RWPE2 (cell line): ENCODE data around the gene KIAA0319L.

Experiments
- ATAC-seq: fragments of 200-7000 bp; cut with Tn5 transposase; 3 replicates; pipeline ENCODE4 v1.9.1; 2021; ENCODE audit warnings: low read depth
- DNase-seq: peaks from one replicate; pipeline ENCODE4 v3.0.0-alpha.2; 2020; ENCODE audit warnings: low spot score
- H3K27ac ChIP-seq: fragments of 450-650 bp; 2 replicates; pipeline ENCODE4 v1.5.1; 2017; ENCODE audit warnings: mild to moderate bottlenecking; ENCODE audit not compliant: poor library complexity, severe bottlenecking
- H3K27me3 ChIP-seq: fragments of 250-450 bp; sonication (Bioruptor Pico); 2 replicates; pipeline ENCODE4 v1.5.1; 2021; ENCODE audit warnings: mild to moderate bottlenecking, moderate library complexity; ENCODE audit not compliant: insufficient read depth, poor library complexity, severe bottlenecking
- H3K36me3 ChIP-seq: fragments of 250-450 bp; sonication (Bioruptor Pico); 2 replicates; pipeline ENCODE4 v1.5.1; 2020; ENCODE audit warnings: low read depth, mild to moderate bottlenecking, moderate library complexity
- H3K4me1 ChIP-seq: fragments of 250-450 bp; sonication (Bioruptor Pico); 2 replicates; pipeline ENCODE4 v1.5.1; 2021; ENCODE audit warnings: mild to moderate bottlenecking, moderate library complexity; ENCODE audit not compliant: insufficient read depth, poor library complexity, severe bottlenecking
- H3K4me3 ChIP-seq: fragments of 250-450 bp; sonication (Bioruptor Pico); 2 replicates; pipeline ENCODE4 v1.5.1; 2021; ENCODE audit warnings: mild to moderate bottlenecking, moderate library complexity; ENCODE audit not compliant: severe bottlenecking
- H3K9me3 ChIP-seq: fragments of 250-450 bp; sonication (Bioruptor Pico); 2 replicates; pipeline ENCODE4 v1.5.1; 2021; ENCODE audit warnings: mild to moderate bottlenecking, moderate library complexity; ENCODE audit not compliant: severe bottlenecking
- CTCF ChIP-seq: fragments of 450-650 bp; IDR thresholded peaks from one replicate; pipeline ENCODE4 v1.5.1; 2017; ENCODE audit warnings: mild to moderate bottlenecking, moderate library complexity; ENCODE audit not compliant: poor library complexity, severe bottlenecking

Gene KIAA0319L

GRCh38 chr1:35553851-35554250, 3.4 kb downstream of the KIAA0319L start:
- Histone ChIP-seq H3K4me3 (no peak overlapping the region), H3K9me3 (no peaks in the 10 kb centered on the region), H3K27me3 (no peaks in the 10 kb centered on the region), H3K27ac (no peak overlapping the region), H3K4me1 (peaks cover 14% of the 10 kb centered on the region), H3K36me3 (peaks cover 47% of the 10 kb centered on the region)
- ATAC-seq (no peak), DNase-seq (no peak)
- no peak for TF ChIP-seq CTCF

GRCh38 chr1:35546614-35547013, 10.6 kb downstream of the KIAA0319L start:
- TF ChIP-seq CTCF, result no peak
- H3K4me3 ChIP-seq, result no peak overlapping the region
- no peak overlapping the region for H3K27ac ChIP-seq
- H3K27me3 ChIP-seq, result no peaks in the 10 kb centered on the region
- peaks cover 2% of the 10 kb centered on the region for H3K9me3 ChIP-seq
- peaks cover 51% of the 10 kb centered on the region for H3K36me3 ChIP-seq
- DNase-seq (no peak), ATAC-seq (no peak)
- no peaks in the 10 kb centered on the region for H3K4me1 ChIP-seq

- peak; percentile 23 for TF ChIP-seq CTCF
- Histone ChIP-seq H3K36me3 (peaks cover 35% of the 10 kb centered on the region), H3K9me3 (peaks cover 2% of the 10 kb centered on the region), H3K4me3 (no peak overlapping the region), H3K4me1 (no peaks in the 10 kb centered on the region), H3K27me3 (no peaks in the 10 kb centered on the region), H3K27ac (no peak overlapping the region)
- DNase-seq (no peak), ATAC-seq (no peak; the same call in 2 of the 3 replicates)
Measured at GRCh38 chr1:35544976-35545375, 12.2 kb downstream of the KIAA0319L start.

- ATAC-seq (0 out of 3 replicates have a peak, but pooled peaks have one; percentile 21), DNase-seq (no peak)
- H3K9me3 ChIP-seq, result no peaks in the 10 kb centered on the region
- TF ChIP-seq CTCF, result no peak
- no peaks in the 10 kb centered on the region for H3K4me1 ChIP-seq
- no peak overlapping the region for H3K27ac ChIP-seq
- H3K4me3 ChIP-seq, result no peak overlapping the region
- H3K27me3 ChIP-seq, result no peaks in the 10 kb centered on the region
- H3K36me3 ChIP-seq, result peaks cover 4% of the 10 kb centered on the region
Measured at GRCh38 chr1:35539824-35540261, 17.4 kb downstream of the KIAA0319L start.

GRCh38 chr1:35539073-35539823, 18.0 kb downstream of the KIAA0319L start:
- Histone ChIP-seq H3K4me3 (no peak overlapping the region), H3K36me3 (peaks cover 4% of the 10 kb centered on the region), H3K27ac (no peak overlapping the region), H3K27me3 (no peaks in the 10 kb centered on the region), H3K4me1 (no peaks in the 10 kb centered on the region), H3K9me3 (no peaks in the 10 kb centered on the region)
- no peak for TF ChIP-seq CTCF
- DNase-seq (no peak), ATAC-seq (peak; percentile 41; the same call in 2 of the 3 replicates)
